ENCODE results near the gene ADAMTS6.
A peak's percentile ranks its signal among the peaks of the same experiment; 100 is the strongest.

ADAMTS6 gene

GRCh38 chr5:65108786-65109743 lies 372.7 kb downstream of the ADAMTS6 start:
- Mint-ChIP-seq H3K27me3 (no peaks in the 10 kb centered on the region), H3K4me1 (peaks cover 8% of the 10 kb centered on the region), H3K36me3 (no peaks in the 10 kb centered on the region), H3K4me3 (no peak overlapping the region), H3K27ac (no peak overlapping the region), H3K9me3 (no peaks in the 10 kb centered on the region)
- DNase-seq (ENCODE audit: low spot score in 2 of 2) (no peak), ATAC-seq (ENCODE audit: low read depth) (no peak)

GRCh38 chr5:65105301-65105700 lies 376.4 kb downstream of the ADAMTS6 start:
- Mint-ChIP-seq H3K27ac (no peak overlapping the region), H3K27me3 (no peaks in the 10 kb centered on the region), H3K4me1 (peaks cover 19% of the 10 kb centered on the region), H3K9me3 (no peaks in the 10 kb centered on the region), H3K4me3 (no peak overlapping the region), H3K36me3 (no peaks in the 10 kb centered on the region)
- DNase-seq (ENCODE audit: low spot score in 2 of 2) (no peak), ATAC-seq (ENCODE audit: low read depth) (no peak)

GRCh38 chr5:65104831-65105230 lies 376.9 kb downstream of the ADAMTS6 start:
- Mint-ChIP-seq H3K9me3 (no peaks in the 10 kb centered on the region), H3K27ac (no peak overlapping the region), H3K36me3 (no peaks in the 10 kb centered on the region), H3K27me3 (no peaks in the 10 kb centered on the region), H3K4me1 (peaks cover 19% of the 10 kb centered on the region), H3K4me3 (no peak overlapping the region)
- ATAC-seq (ENCODE audit: low read depth) = no peak
- DNase-seq (ENCODE audit: low spot score in 2 of 2) = no peak

- DNase-seq (ENCODE audit: low spot score in 2 of 2) (no peak), ATAC-seq (ENCODE audit: low read depth) (no peak)
- H3K27me3 Mint-ChIP-seq = no peaks in the 10 kb centered on the region
- H3K4me3 Mint-ChIP-seq = peak overlapping the region; percentile 77
- H3K4me1 Mint-ChIP-seq = peaks cover 19% of the 10 kb centered on the region
- H3K36me3 Mint-ChIP-seq = no peaks in the 10 kb centered on the region
- no peaks in the 10 kb centered on the region for H3K9me3 Mint-ChIP-seq
- peak overlapping the region; percentile 81 for H3K27ac Mint-ChIP-seq
Observed at GRCh38 chr5:65103756-65104440, 377.8 kb downstream of the ADAMTS6 start.

- H3K4me3 Mint-ChIP-seq = peak overlapping the region; percentile 91
- no peaks in the 10 kb centered on the region for H3K9me3 Mint-ChIP-seq
- ATAC-seq (ENCODE audit: low read depth) = peak; percentile 86
- H3K4me1 Mint-ChIP-seq = peaks cover 19% of the 10 kb centered on the region
- DNase-seq (ENCODE audit: low spot score in 2 of 2) = peak; percentile 26 to 54
- H3K27me3 Mint-ChIP-seq = no peaks in the 10 kb centered on the region
- H3K27ac Mint-ChIP-seq = peak overlapping the region; percentile 81
- H3K36me3 Mint-ChIP-seq = no peaks in the 10 kb centered on the region
Observed at GRCh38 chr5:65102976-65103711, 378.6 kb downstream of the ADAMTS6 start.

GRCh38 chr5:65102371-65102975 lies 379.2 kb downstream of the ADAMTS6 start:
- Mint-ChIP-seq H3K27me3 (no peaks in the 10 kb centered on the region), H3K9me3 (no peaks in the 10 kb centered on the region), H3K4me3 (peak overlapping the region; percentile 91), H3K36me3 (no peaks in the 10 kb centered on the region), H3K27ac (peak overlapping the region; percentile 81), H3K4me1 (peaks cover 19% of the 10 kb centered on the region)
- ATAC-seq (ENCODE audit: low read depth) (peak; percentile 29), DNase-seq (ENCODE audit: low spot score in 2 of 2) (no peak)

- ATAC-seq (ENCODE audit: low read depth) (no peak), DNase-seq (ENCODE audit: low spot score in 2 of 2) (no peak)
- Mint-ChIP-seq H3K27me3 (no peaks in the 10 kb centered on the region), H3K27ac (peak overlapping the region; percentile 11), H3K4me3 (no peak overlapping the region), H3K4me1 (peaks cover 19% of the 10 kb centered on the region), H3K9me3 (no peaks in the 10 kb centered on the region), H3K36me3 (no peaks in the 10 kb centered on the region)
Observed at GRCh38 chr5:65101632-65102100, 380.1 kb downstream of the ADAMTS6 start.

- H3K4me3 Mint-ChIP-seq = no peak overlapping the region
- H3K27me3 Mint-ChIP-seq = no peaks in the 10 kb centered on the region
- DNase-seq (ENCODE audit: low spot score in 2 of 2) (no peak), ATAC-seq (ENCODE audit: low read depth) (no peak)
- no peaks in the 10 kb centered on the region for H3K36me3 Mint-ChIP-seq
- H3K27ac Mint-ChIP-seq = peak overlapping the region; percentile 11
- peaks cover 19% of the 10 kb centered on the region for H3K4me1 Mint-ChIP-seq
- H3K9me3 Mint-ChIP-seq = no peaks in the 10 kb centered on the region
Observed at GRCh38 chr5:65100911-65101631, 380.6 kb downstream of the ADAMTS6 start.

All from memory B cell (primary cell).